Measurements from ENCODE around the gene CYP4F11. TPM values are rescaled to one million over a fixed set of nuclear protein-coding genes. Genes with fewer than 3 reads are reported as not detected.

CYP4F11 gene
- total RNA-seq, 1 donor from 2014 or later, result not detected

- H3K9me3 ChIP-seq (ENCODE audit: insufficient read depth, low read depth, low read length), result no peaks in the 10 kb centered on the region
- FAIRE-seq, result no peak
- H3K36me3 ChIP-seq (ENCODE audit: insufficient read depth, low read length), result no peaks in the 10 kb centered on the region
- Mint-ChIP-seq H3K9me3 (ENCODE audit: unreplicated experiment) (peaks cover 4% of the 10 kb centered on the region), H3K4me3 (ENCODE audit: unreplicated experiment) (no peak overlapping the region), H3K36me3 (ENCODE audit: low read depth, unreplicated experiment) (no peaks in the 10 kb centered on the region), H3K27me3 (ENCODE audit: low read depth, unreplicated experiment) (no peaks in the 10 kb centered on the region), H3K27ac (ENCODE audit: unreplicated experiment) (no peak overlapping the region), H3K4me1 (ENCODE audit: low read depth, unreplicated experiment) (no peaks in the 10 kb centered on the region)
- H4K20me1 ChIP-seq (ENCODE audit: insufficient read depth, low read length), result no peaks in the 10 kb centered on the region
- H3K4me2 ChIP-seq (ENCODE audit: low read length), result no peak overlapping the region
- H3K27ac ChIP-seq (ENCODE audit: low read depth, low read length), result no peak overlapping the region
- H3K4me1 ChIP-seq (ENCODE audit: insufficient read depth, low read length), result no peaks in the 10 kb centered on the region
- no peaks in the 10 kb centered on the region for H3K27me3 ChIP-seq (ENCODE audit: insufficient read depth, low read length)
- no peak overlapping the region for H3K4me3 ChIP-seq (ENCODE audit: insufficient read depth, low read depth, low read length)
- H3K9ac ChIP-seq (ENCODE audit: low read length), result no peak overlapping the region
- no peak overlapping the region for H2AFZ ChIP-seq (ENCODE audit: low read depth, low read length)
- DNase-seq (ENCODE audit: low read depth), result no peak
- H3K79me2 ChIP-seq (ENCODE audit: insufficient read depth, low read length), result no peaks in the 10 kb centered on the region
- TF ChIP-seq EZH2 (IDR thresholded peaks at IDR 0.05; ENCODE audit: insufficient read depth, low read length), result no peak
- no peak for TF ChIP-seq CTCF (IDR thresholded peaks at IDR 0.05; ENCODE audit: insufficient read depth, low read depth, low read length)
These were observed 20.5 kb upstream of the CYP4F11 start for GRCh38 chr19:15954820-15955219.

- H3K9me3 ChIP-seq (ENCODE audit: insufficient read depth, low read depth, low read length), result peaks cover 9% of the 10 kb centered on the region
- H3K4me1 Mint-ChIP-seq (ENCODE audit: low read depth, unreplicated experiment), result no peaks in the 10 kb centered on the region
- no peaks in the 10 kb centered on the region for H4K20me1 ChIP-seq (ENCODE audit: insufficient read depth, low read length)
These were observed 14.1 kb upstream of the CYP4F11 start, which contains the start of gene OR10H4 for GRCh38 chr19:15948223-15949058. Gene OR10H4 (plus strand): TSS chr19:15949008. CDS start chr19:15949008, 0 bp downstream.

More at GRCh38 chr19:15948223-15949058, 14.1 kb upstream of the CYP4F11 start, which contains the start of gene OR10H4:
- Mint-ChIP-seq H3K27me3 (ENCODE audit: low read depth, unreplicated experiment) (no peaks in the 10 kb centered on the region), H3K9me3 (ENCODE audit: unreplicated experiment) (peaks cover 5% of the 10 kb centered on the region), H3K36me3 (ENCODE audit: low read depth, unreplicated experiment) (no peaks in the 10 kb centered on the region), H3K4me3 (ENCODE audit: unreplicated experiment) (no peak within 1 kb of the TSS), H3K27ac (ENCODE audit: unreplicated experiment) (no peak within 1 kb of the TSS)
- no peak within 1 kb of the TSS for H3K27ac ChIP-seq (ENCODE audit: low read depth, low read length)
- H3K4me3 ChIP-seq (ENCODE audit: insufficient read depth, low read depth, low read length), result no peak within 1 kb of the TSS
- H3K27me3 ChIP-seq (ENCODE audit: insufficient read depth, low read length), result no peaks in the 10 kb centered on the region
- no peaks in the 10 kb centered on the region for H3K36me3 ChIP-seq (ENCODE audit: insufficient read depth, low read length)
- H2AFZ ChIP-seq (ENCODE audit: low read depth, low read length), result no peak within 1 kb of the TSS
- no peak within 1 kb of the TSS for H3K9ac ChIP-seq (ENCODE audit: low read length)
- no peak within 1 kb of the TSS for H3K4me2 ChIP-seq (ENCODE audit: low read length)
- H3K4me1 ChIP-seq (ENCODE audit: insufficient read depth, low read length), result no peaks in the 10 kb centered on the region
- no peak for FAIRE-seq
- no peak for TF ChIP-seq EZH2 (IDR thresholded peaks at IDR 0.05; ENCODE audit: insufficient read depth, low read length)
- no peak for TF ChIP-seq CTCF (IDR thresholded peaks at IDR 0.05; ENCODE audit: insufficient read depth, low read depth, low read length)
- DNase-seq (ENCODE audit: low read depth), result no peak
- H3K79me2 ChIP-seq (ENCODE audit: insufficient read depth, low read length), result no peaks in the 10 kb centered on the region
